ENCODE results near the gene GRB14. TPM values are rescaled to one million over a fixed set of nuclear protein-coding genes. Genes with fewer than 3 reads are reported as not detected.

GRB14 gene
- total RNA-seq, 1 donor from 2014 or later: 11.1 TPM

GRCh38 chr2:164545484-164545883 is 75.8 kb downstream of the GRB14 start:
- no peak overlapping the region for H3K4me2 ChIP-seq (ENCODE audit: low read length)
- H3K36me3 ChIP-seq (ENCODE audit: insufficient read depth, low read length): no peaks in the 10 kb centered on the region
- H3K9ac ChIP-seq (ENCODE audit: low read length): no peak overlapping the region
- FAIRE-seq (no peak), DNase-seq (ENCODE audit: low read depth) (no peak)
- H3K9me3 ChIP-seq (ENCODE audit: insufficient read depth, low read depth, low read length): no peaks in the 10 kb centered on the region
- no peak for TF ChIP-seq EZH2 (IDR thresholded peaks at IDR 0.05; ENCODE audit: insufficient read depth, low read length)
- TF ChIP-seq CTCF (IDR thresholded peaks at IDR 0.05; ENCODE audit: insufficient read depth, low read depth, low read length): no peak
- peaks cover 8% of the 10 kb centered on the region for H3K4me1 ChIP-seq (ENCODE audit: insufficient read depth, low read length)
- no peaks in the 10 kb centered on the region for H3K79me2 ChIP-seq (ENCODE audit: insufficient read depth, low read length)
- no peak overlapping the region for H3K4me3 Mint-ChIP-seq (ENCODE audit: unreplicated experiment)
- H3K27ac Mint-ChIP-seq (ENCODE audit: unreplicated experiment): no peak overlapping the region
- no peak overlapping the region for H2AFZ ChIP-seq (ENCODE audit: low read depth, low read length)
- peaks cover 8% of the 10 kb centered on the region for H3K36me3 Mint-ChIP-seq (ENCODE audit: low read depth, unreplicated experiment)
- no peak overlapping the region for H3K27ac ChIP-seq (ENCODE audit: low read depth, low read length)
- no peaks in the 10 kb centered on the region for H4K20me1 ChIP-seq (ENCODE audit: insufficient read depth, low read length)
- H3K4me3 ChIP-seq (ENCODE audit: insufficient read depth, low read depth, low read length): no peak overlapping the region
- no peaks in the 10 kb centered on the region for H3K27me3 ChIP-seq (ENCODE audit: insufficient read depth, low read length)
- peaks cover 18% of the 10 kb centered on the region for H3K4me1 Mint-ChIP-seq (ENCODE audit: low read depth, unreplicated experiment)
- no peaks in the 10 kb centered on the region for H3K27me3 Mint-ChIP-seq (ENCODE audit: low read depth, unreplicated experiment)
- peaks cover 2% of the 10 kb centered on the region for H3K9me3 Mint-ChIP-seq (ENCODE audit: unreplicated experiment)

GRCh38 chr2:164542581-164543021 is 78.7 kb downstream of the GRB14 start:
- no peaks in the 10 kb centered on the region for H3K79me2 ChIP-seq (ENCODE audit: insufficient read depth, low read length)
- Mint-ChIP-seq H3K27me3 (ENCODE audit: low read depth, unreplicated experiment) (no peaks in the 10 kb centered on the region), H3K4me3 (ENCODE audit: unreplicated experiment) (no peak overlapping the region), H3K4me1 (ENCODE audit: low read depth, unreplicated experiment) (peaks cover 19% of the 10 kb centered on the region), H3K9me3 (ENCODE audit: unreplicated experiment) (peaks cover 2% of the 10 kb centered on the region), H3K27ac (ENCODE audit: unreplicated experiment) (peak overlapping the region; percentile 36), H3K36me3 (ENCODE audit: low read depth, unreplicated experiment) (peaks cover 8% of the 10 kb centered on the region)
- H3K36me3 ChIP-seq (ENCODE audit: insufficient read depth, low read length): no peaks in the 10 kb centered on the region
- peak overlapping the region; percentile 39 for H3K4me2 ChIP-seq (ENCODE audit: low read length)
- H3K9me3 ChIP-seq (ENCODE audit: insufficient read depth, low read depth, low read length): no peaks in the 10 kb centered on the region
- H3K4me3 ChIP-seq (ENCODE audit: insufficient read depth, low read depth, low read length): no peak overlapping the region
- TF ChIP-seq CTCF (IDR thresholded peaks at IDR 0.05; ENCODE audit: insufficient read depth, low read depth, low read length) (no peak), EZH2 (IDR thresholded peaks at IDR 0.05; ENCODE audit: insufficient read depth, low read length) (no peak)
- no peaks in the 10 kb centered on the region for H4K20me1 ChIP-seq (ENCODE audit: insufficient read depth, low read length)
- H2AFZ ChIP-seq (ENCODE audit: low read depth, low read length): no peak overlapping the region
- DNase-seq (ENCODE audit: low read depth): peak; percentile 92
- H3K27me3 ChIP-seq (ENCODE audit: insufficient read depth, low read length): no peaks in the 10 kb centered on the region
- peak; percentile 83 for FAIRE-seq
- H3K27ac ChIP-seq (ENCODE audit: low read depth, low read length): no peak overlapping the region
- peaks cover 8% of the 10 kb centered on the region for H3K4me1 ChIP-seq (ENCODE audit: insufficient read depth, low read length)
- no peak overlapping the region for H3K9ac ChIP-seq (ENCODE audit: low read length)

GRCh38 chr2:164538240-164538866 is 82.9 kb downstream of the GRB14 start:
- DNase-seq (ENCODE audit: low read depth): no peak
- no peak overlapping the region for H3K27ac ChIP-seq (ENCODE audit: low read depth, low read length)
- no peak overlapping the region for H2AFZ ChIP-seq (ENCODE audit: low read depth, low read length)
- no peaks in the 10 kb centered on the region for H3K36me3 Mint-ChIP-seq (ENCODE audit: low read depth, unreplicated experiment)
- no peaks in the 10 kb centered on the region for H4K20me1 ChIP-seq (ENCODE audit: insufficient read depth, low read length)
- no peak overlapping the region for H3K27ac Mint-ChIP-seq (ENCODE audit: unreplicated experiment)
- no peak overlapping the region for H3K4me3 ChIP-seq (ENCODE audit: insufficient read depth, low read depth, low read length)
- FAIRE-seq: no peak
- no peaks in the 10 kb centered on the region for H3K79me2 ChIP-seq (ENCODE audit: insufficient read depth, low read length)
- H3K9me3 Mint-ChIP-seq (ENCODE audit: unreplicated experiment): no peaks in the 10 kb centered on the region
- H3K27me3 ChIP-seq (ENCODE audit: insufficient read depth, low read length): no peaks in the 10 kb centered on the region
- no peaks in the 10 kb centered on the region for H3K9me3 ChIP-seq (ENCODE audit: insufficient read depth, low read depth, low read length)
- H3K36me3 ChIP-seq (ENCODE audit: insufficient read depth, low read length): no peaks in the 10 kb centered on the region
- no peak overlapping the region for H3K4me3 Mint-ChIP-seq (ENCODE audit: unreplicated experiment)
- peaks cover 17% of the 10 kb centered on the region for H3K4me1 Mint-ChIP-seq (ENCODE audit: low read depth, unreplicated experiment)
- no peak overlapping the region for H3K4me2 ChIP-seq (ENCODE audit: low read length)
- peaks cover 8% of the 10 kb centered on the region for H3K4me1 ChIP-seq (ENCODE audit: insufficient read depth, low read length)
- no peak overlapping the region for H3K9ac ChIP-seq (ENCODE audit: low read length)
- H3K27me3 Mint-ChIP-seq (ENCODE audit: low read depth, unreplicated experiment): no peaks in the 10 kb centered on the region
- TF ChIP-seq EZH2 (IDR thresholded peaks at IDR 0.05; ENCODE audit: insufficient read depth, low read length) (no peak), CTCF (IDR thresholded peaks at IDR 0.05; ENCODE audit: insufficient read depth, low read depth, low read length) (peak; percentile 84)
